ENCODE measurements around the gene CLEC3B. TPM values are rescaled to one million over a fixed set of nuclear protein-coding genes. Genes with fewer than 3 reads are reported as not detected.
A peak's percentile ranks its signal among the peaks of the same experiment; 100 is the strongest.

Gene CLEC3B
- total and polyA plus RNA-seq, 4 donors = 33.1 to 167 (median 90.3) TPM

DNA sequence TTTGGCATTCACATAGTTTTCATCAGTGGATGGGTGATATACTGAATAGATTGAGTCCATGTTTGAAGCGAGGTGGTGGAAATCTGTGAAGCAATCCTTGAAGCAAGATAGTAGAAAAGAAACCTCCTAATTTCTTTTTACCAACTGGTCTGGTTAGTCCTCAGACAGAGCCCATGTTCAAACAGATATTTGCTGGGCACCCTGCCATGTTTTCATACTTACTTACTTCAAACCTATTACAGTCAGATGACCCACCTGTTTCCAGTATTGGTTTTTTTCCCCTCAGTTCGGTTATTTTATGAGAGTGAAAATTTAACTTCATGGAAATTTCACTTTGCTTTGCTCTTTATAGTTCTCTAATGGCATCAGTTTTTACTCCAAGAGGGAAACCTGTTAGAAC is 26.3 kb upstream of the CLEC3B start:
- H3K9me3 ChIP-seq (ENCODE audit: control insufficient read depth in 4 of 4, insufficient read depth in 3 of 4, low read length in 3 of 4) = no peaks in the 10 kb centered on the region
- no peak overlapping the region for H3K27ac ChIP-seq (ENCODE audit: low read depth in 1 of 2, low read length in 1 of 2)
- no peak overlapping the region for H3K9ac ChIP-seq (ENCODE audit: insufficient read depth in 1 of 2, low read length in 2 of 2)
- 66 to 77% methylated on average over 2 of the region's 2 CpGs for WGBS, 2 donors
- H3K4me3 ChIP-seq = no peak overlapping the region
- peak; percentile 27 to 79 (median 45) for DNase-seq
- TF ChIP-seq, protein P1, sequence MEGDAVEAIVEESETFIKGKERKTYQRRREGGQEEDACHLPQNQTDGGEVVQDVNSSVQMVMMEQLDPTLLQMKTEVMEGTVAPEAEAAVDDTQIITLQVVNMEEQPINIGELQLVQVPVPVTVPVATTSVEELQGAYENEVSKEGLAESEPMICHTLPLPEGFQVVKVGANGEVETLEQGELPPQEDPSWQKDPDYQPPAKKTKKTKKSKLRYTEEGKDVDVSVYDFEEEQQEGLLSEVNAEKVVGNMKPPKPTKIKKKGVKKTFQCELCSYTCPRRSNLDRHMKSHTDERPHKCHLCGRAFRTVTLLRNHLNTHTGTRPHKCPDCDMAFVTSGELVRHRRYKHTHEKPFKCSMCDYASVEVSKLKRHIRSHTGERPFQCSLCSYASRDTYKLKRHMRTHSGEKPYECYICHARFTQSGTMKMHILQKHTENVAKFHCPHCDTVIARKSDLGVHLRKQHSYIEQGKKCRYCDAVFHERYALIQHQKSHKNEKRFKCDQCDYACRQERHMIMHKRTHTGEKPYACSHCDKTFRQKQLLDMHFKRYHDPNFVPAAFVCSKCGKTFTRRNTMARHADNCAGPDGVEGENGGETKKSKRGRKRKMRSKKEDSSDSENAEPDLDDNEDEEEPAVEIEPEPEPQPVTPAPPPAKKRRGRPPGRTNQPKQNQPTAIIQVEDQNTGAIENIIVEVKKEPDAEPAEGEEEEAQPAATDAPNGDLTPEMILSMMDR (IDR thresholded peaks at IDR 0.05; ENCODE audit: control extremely low read depth, extremely low read depth) = no peak
- ATAC-seq (ENCODE audit: insufficient read depth, low FRiP score) = no peak
- no peaks in the 10 kb centered on the region for H3K27me3 ChIP-seq (ENCODE audit: control insufficient read depth in 3 of 3, insufficient read depth in 3 of 3, low read length in 2 of 3)
- peaks cover 7 to 42% (median 29%) of the 10 kb centered on the region in 4 donors for H3K36me3 ChIP-seq (ENCODE audit: control insufficient read depth in 4 of 4, insufficient read depth in 4 of 4, low read length in 4 of 4)
- peaks cover 5 to 28% (median 9%) of the 10 kb centered on the region in 5 donors for H3K4me1 ChIP-seq (ENCODE audit: control insufficient read depth in 5 of 5, insufficient read depth in 5 of 5, low read length in 5 of 5)

- H3K4me3 ChIP-seq = no peak overlapping the region
- no peaks in the 10 kb centered on the region for H3K27me3 ChIP-seq (ENCODE audit: control insufficient read depth in 3 of 3, insufficient read depth in 3 of 3, low read length in 2 of 3)
- no peak overlapping the region for H3K27ac ChIP-seq (ENCODE audit: low read depth in 1 of 2, low read length in 1 of 2)
- H3K4me1 ChIP-seq (ENCODE audit: control insufficient read depth in 5 of 5, insufficient read depth in 5 of 5, low read length in 5 of 5) = peaks cover 2 to 19% (median 5%) of the 10 kb centered on the region in 5 donors
- TF ChIP-seq, protein P1 (IDR thresholded peaks at IDR 0.05; ENCODE audit: control extremely low read depth, extremely low read depth) = no peak
- H3K9me3 ChIP-seq (ENCODE audit: control insufficient read depth in 4 of 4, insufficient read depth in 3 of 4, low read length in 3 of 4) = no peaks in the 10 kb centered on the region
- no peak overlapping the region for H3K9ac ChIP-seq (ENCODE audit: insufficient read depth in 1 of 2, low read length in 2 of 2)
- DNase-seq = no peak
- no peak for ATAC-seq (ENCODE audit: insufficient read depth, low FRiP score)
- peaks cover 12 to 50% (median 33%) of the 10 kb centered on the region in 4 donors for H3K36me3 ChIP-seq (ENCODE audit: control insufficient read depth in 4 of 4, insufficient read depth in 4 of 4, low read length in 4 of 4)
- WGBS, 2 donors = 95 to 98% methylated on average over 4 of the region's 4 CpGs
Observed at GRCh38 chr3:45000823-45001222, 25.3 kb upstream of the CLEC3B start.

GRCh38 chr3:45001738-45002137 is 24.4 kb upstream of the CLEC3B start:
- TF ChIP-seq, protein P1 (IDR thresholded peaks at IDR 0.05; ENCODE audit: control extremely low read depth, extremely low read depth) = no peak
- H3K9me3 ChIP-seq (ENCODE audit: control insufficient read depth in 4 of 4, insufficient read depth in 3 of 4, low read length in 3 of 4) = no peaks in the 10 kb centered on the region
- DNase-seq = no peak
- 97 to 99% methylated on average over 3 of the region's 3 CpGs for WGBS, 2 donors
- H3K27me3 ChIP-seq (ENCODE audit: control insufficient read depth in 3 of 3, insufficient read depth in 3 of 3, low read length in 2 of 3) = no peaks in the 10 kb centered on the region
- peaks cover 12 to 50% (median 34%) of the 10 kb centered on the region in 4 donors for H3K36me3 ChIP-seq (ENCODE audit: control insufficient read depth in 4 of 4, insufficient read depth in 4 of 4, low read length in 4 of 4)
- H3K4me1 ChIP-seq (ENCODE audit: control insufficient read depth in 5 of 5, insufficient read depth in 5 of 5, low read length in 5 of 5) = peaks cover 0 to 10% (median 4%) of the 10 kb centered on the region in 5 donors
- H3K27ac ChIP-seq (ENCODE audit: low read depth in 1 of 2, low read length in 1 of 2) = no peak overlapping the region
- no peak overlapping the region for H3K4me3 ChIP-seq
- no peak overlapping the region for H3K9ac ChIP-seq (ENCODE audit: insufficient read depth in 1 of 2, low read length in 2 of 2)
- ATAC-seq (ENCODE audit: insufficient read depth, low FRiP score) = no peak

- no peak overlapping the region for H3K9ac ChIP-seq (ENCODE audit: insufficient read depth in 1 of 2, low read length in 2 of 2)
- H3K36me3 ChIP-seq (ENCODE audit: control insufficient read depth in 4 of 4, insufficient read depth in 4 of 4, low read length in 4 of 4) = peaks cover 12 to 50% (median 35%) of the 10 kb centered on the region in 4 donors
- H3K4me3 ChIP-seq = no peak overlapping the region
- no peak for DNase-seq
- ATAC-seq (ENCODE audit: insufficient read depth, low FRiP score) = no peak
- TF ChIP-seq, protein P1 (IDR thresholded peaks at IDR 0.05; ENCODE audit: control extremely low read depth, extremely low read depth) = no peak
- H3K27me3 ChIP-seq (ENCODE audit: control insufficient read depth in 3 of 3, insufficient read depth in 3 of 3, low read length in 2 of 3) = no peaks in the 10 kb centered on the region
- H3K9me3 ChIP-seq (ENCODE audit: control insufficient read depth in 4 of 4, insufficient read depth in 3 of 4, low read length in 3 of 4) = no peaks in the 10 kb centered on the region
- no peak overlapping the region for H3K27ac ChIP-seq (ENCODE audit: low read depth in 1 of 2, low read length in 1 of 2)
- peaks cover 0 to 10% (median 1%) of the 10 kb centered on the region in 5 donors for H3K4me1 ChIP-seq (ENCODE audit: control insufficient read depth in 5 of 5, insufficient read depth in 5 of 5, low read length in 5 of 5)
- 73 to 91% methylated on average over 2 of the region's 2 CpGs for WGBS, 2 donors
Observed at GRCh38 chr3:45002139-45002660, 23.9 kb upstream of the CLEC3B start.
